ENCODE measurements around the gene MXD1. TPM values are rescaled to one million over a fixed set of nuclear protein-coding genes. Genes with fewer than 3 reads are reported as not detected.

MXD1 gene, protein sequence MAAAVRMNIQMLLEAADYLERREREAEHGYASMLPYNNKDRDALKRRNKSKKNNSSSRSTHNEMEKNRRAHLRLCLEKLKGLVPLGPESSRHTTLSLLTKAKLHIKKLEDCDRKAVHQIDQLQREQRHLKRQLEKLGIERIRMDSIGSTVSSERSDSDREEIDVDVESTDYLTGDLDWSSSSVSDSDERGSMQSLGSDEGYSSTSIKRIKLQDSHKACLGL
- total RNA-seq: 16.0 and 18.9 TPM in 2 replicates

- intact Hi-C loops (cut with micrococcal nuclease): loop anchor here (1.0 to 5.0 kb wide), 12 partner anchors 20 to 478 kb away; partner anchors contain the start of genes FAM136A, GMCL1, NFU1 and SNRPG
These were observed at the start of gene MXD1 for GRCh38 chr2:69914950-69915945. Gene MXD1 (plus strand): TSS chr2:69915109. CDS start chr2:69915331, 222 bp downstream.

- intact Hi-C loops (cut with micrococcal nuclease): no loop called here
These were observed 26.5 kb upstream of the MXD1 start for GRCh38 chr2:69888451-69888850.

DNA sequence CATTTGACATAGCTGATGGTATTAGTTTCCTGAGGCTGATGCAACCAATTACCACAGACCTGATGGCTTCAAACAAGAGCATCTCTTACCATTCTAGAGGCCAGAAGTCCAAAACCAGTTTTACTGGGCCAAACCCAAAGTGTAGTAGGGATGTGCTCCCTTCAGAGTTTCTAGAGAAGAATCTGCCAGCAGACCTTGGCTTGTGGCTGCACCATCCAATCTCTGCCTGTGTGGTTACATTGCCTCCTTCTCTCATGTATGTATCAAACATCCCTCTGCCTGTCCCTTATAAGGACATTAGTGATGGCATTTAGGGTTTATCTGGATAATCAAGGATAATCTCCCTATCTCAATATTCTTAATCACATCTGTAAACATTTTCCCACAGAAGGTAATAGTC lies 25.6 kb upstream of the MXD1 start:
- intact Hi-C loops (cut with micrococcal nuclease): no loop called here

DNA sequence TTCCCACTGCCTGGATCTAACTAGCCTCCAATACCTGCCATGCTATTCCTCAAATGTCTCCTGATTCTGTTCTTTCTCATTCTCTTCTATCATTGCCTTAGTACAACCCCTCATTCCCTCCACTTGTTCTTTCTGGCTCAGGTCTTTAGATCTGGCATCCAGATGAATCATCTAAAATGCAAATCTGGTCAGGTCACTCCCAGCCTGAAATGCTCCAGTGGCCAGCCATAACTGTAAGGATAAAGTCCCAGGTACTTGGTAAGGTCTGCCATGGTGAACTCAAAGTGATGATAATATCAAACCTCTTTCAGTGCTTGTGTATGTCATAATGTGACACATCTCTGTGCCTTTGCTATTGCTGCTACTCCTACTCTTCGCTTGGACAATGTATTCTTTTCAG lies 24.0 kb upstream of the MXD1 start:
- intact Hi-C loops (cut with micrococcal nuclease): loop anchor here (5.0 kb wide), 1 partner anchor 251 kb away; no protein-coding TSS in a partner anchor

DNA sequence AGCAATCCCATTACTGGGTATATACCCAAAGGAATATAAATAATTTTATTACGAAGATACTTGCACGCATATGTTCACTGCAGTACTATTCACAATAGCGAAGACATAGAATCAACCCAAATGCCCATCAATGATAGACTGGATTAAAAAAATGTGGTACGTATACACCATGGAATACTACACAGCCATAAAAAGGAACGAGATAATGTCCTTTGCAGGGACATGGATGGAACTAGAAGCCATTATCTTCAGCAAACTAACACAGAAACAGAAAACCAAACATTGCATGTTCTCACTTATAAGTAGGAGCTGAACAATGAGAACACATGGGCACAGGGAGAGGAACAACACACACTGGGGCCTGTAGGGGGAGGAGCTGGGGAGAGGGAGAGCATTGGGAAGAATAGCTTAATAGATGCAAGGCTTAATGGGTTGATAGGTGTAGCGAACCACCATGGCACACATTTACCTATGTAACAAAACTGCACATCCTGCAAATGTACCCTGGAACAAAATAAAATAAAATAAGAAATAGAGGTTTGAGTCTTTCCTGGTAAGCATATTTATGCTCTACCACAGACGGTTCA lies 22.0 kb upstream of the MXD1 start:
- intact Hi-C loops (cut with micrococcal nuclease): loop anchor here (1.0 to 5.0 kb wide), 2 partner anchors 249 to 400 kb away; partner anchors contain the start of gene SNRPG

DNA sequence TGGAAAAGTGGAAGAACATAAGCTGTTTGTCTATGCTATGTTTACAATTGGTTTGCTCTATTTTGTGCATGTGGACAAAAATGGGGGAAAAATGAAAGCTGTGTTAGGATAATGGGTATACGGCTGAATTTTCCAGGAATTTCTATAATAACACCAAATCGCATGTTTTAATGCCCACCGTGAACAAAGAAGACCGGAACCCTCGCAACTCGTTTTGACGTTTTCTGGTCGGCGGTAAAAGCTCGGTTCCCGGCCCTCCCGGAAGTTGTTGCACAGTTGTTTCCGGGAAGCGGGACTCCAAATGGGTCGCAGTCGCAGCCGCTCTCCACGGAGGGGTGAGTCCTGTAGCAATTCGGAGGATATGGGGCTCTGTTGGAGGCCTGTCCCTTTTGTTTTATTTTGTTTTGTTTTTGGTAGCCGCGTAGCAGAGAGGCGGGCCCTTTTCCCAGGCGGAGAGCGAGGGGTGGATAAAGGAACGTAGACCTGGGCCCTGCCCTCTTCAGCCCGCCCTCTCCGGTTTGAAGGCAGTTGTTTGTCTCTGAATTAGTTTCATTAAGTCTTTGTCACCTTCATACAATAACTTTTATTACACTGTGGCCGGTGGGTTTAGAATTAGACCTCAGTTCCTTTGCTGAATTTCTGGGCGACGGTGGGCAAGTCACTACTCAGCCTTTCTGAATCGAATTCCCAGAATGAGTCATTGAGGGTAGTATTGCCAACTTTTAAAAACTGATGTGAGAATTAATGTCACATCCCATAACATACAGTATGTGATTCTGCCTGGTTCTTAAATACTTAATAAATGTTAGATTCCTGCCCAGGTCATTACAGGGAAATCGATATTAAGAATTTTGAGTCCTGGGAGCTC lies 21.0 kb upstream of the MXD1 start, which contains the start of gene SNRNP27:
Gene SNRNP27 (plus strand): TSS at position 273 of the 868 bp plus-strand sequence. CDS start 29 bp downstream, at position 302.
- intact Hi-C loops (cut with micrococcal nuclease): loop anchor here (1.0 to 5.0 kb wide), 3 partner anchors 21 to 399 kb away; partner anchors contain the start of genes MXD1 and SNRPG

GRCh38 chr2:69894737-69895136 lies 20.2 kb upstream of the MXD1 start:
- intact Hi-C loops (cut with micrococcal nuclease): loop anchor here (2.0 to 5.0 kb wide), 2 partner anchors 20 to 248 kb away; partner anchors contain the start of gene MXD1

- intact Hi-C loops (cut with micrococcal nuclease): no loop called here
These were observed 12.5 kb upstream of the MXD1 start for GRCh38 chr2:69902213-69902922.

- intact Hi-C loops (cut with micrococcal nuclease): no loop called here
These were observed 7.7 kb upstream of the MXD1 start for GRCh38 chr2:69907216-69907615.

- intact Hi-C loops (cut with micrococcal nuclease): loop anchor here (5.0 kb wide), 1 partner anchor 190 kb away; no protein-coding TSS in a partner anchor
These were observed 2.8 kb upstream of the MXD1 start for GRCh38 chr2:69911985-69912563.

GRCh38 chr2:69914164-69914949 lies 552 bp upstream of the MXD1 start:
- intact Hi-C loops (cut with micrococcal nuclease): loop anchor here (1.0 to 5.0 kb wide), 11 partner anchors 20 to 478 kb away; partner anchors contain the start of genes FAM136A, GMCL1, NFU1 and SNRPG

DNA sequence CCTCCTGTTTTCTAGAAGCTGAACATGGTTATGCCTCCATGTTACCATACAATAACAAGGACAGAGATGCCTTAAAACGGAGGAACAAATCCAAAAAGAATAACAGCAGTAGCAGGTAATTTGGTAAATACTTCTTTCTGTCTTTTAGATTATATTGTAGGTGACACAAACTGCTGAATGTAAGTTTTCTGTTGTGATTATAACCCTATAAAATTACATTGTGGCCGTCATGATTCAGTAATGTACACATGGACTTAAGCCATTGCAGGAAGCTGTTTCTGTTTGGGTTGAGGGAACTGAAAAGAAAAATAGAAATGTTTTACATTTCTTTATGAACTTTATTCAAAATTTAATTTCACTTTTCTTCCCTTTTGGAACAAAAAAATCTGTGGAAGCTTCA lies 1.2 kb downstream of the MXD1 start:
- intact Hi-C loops (cut with micrococcal nuclease): no loop called here

GRCh38 chr2:69917852-69918251 lies 2.9 kb downstream of the MXD1 start:
- intact Hi-C loops (cut with micrococcal nuclease): no loop called here

DNA sequence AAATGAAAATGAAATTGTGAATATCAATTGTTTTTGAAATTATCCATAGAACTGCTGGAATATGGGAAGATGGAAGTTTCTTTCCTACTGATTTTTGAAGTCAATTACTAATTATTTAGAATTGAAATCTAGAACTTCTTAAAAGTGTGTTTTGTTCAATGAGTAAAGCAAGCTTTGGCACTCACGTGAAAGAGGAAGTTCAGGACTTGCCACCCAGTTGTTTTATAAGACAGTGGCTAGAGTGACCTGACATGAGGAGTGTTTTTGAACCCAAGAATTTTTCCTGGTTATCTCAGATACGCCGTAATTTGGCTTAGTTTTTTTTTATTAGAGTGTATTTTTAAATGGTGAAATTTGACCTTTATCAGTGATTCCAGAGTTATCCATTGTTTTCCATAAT lies 3.5 kb downstream of the MXD1 start:
- intact Hi-C loops (cut with micrococcal nuclease): no loop called here

DNA sequence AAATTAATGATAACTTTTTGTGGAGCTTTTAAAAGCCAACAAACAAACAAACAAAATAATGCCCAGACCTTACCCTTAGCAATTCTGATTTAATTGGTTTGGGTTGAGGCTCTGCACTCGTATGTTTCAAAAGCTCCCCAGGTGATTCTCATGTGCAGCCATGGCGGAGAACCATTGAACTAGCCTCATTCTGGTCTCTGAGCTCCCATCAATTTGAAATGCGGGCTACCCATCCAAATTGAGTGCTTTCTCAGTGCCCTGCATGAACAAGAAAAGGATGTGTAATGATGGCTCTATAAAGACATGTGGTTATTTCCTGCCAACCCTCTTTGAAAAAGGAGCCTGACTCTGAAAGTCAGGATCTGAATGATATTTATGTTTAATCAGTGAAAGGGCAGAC lies 8.2 kb downstream of the MXD1 start:
- intact Hi-C loops (cut with micrococcal nuclease): no loop called here

DNA sequence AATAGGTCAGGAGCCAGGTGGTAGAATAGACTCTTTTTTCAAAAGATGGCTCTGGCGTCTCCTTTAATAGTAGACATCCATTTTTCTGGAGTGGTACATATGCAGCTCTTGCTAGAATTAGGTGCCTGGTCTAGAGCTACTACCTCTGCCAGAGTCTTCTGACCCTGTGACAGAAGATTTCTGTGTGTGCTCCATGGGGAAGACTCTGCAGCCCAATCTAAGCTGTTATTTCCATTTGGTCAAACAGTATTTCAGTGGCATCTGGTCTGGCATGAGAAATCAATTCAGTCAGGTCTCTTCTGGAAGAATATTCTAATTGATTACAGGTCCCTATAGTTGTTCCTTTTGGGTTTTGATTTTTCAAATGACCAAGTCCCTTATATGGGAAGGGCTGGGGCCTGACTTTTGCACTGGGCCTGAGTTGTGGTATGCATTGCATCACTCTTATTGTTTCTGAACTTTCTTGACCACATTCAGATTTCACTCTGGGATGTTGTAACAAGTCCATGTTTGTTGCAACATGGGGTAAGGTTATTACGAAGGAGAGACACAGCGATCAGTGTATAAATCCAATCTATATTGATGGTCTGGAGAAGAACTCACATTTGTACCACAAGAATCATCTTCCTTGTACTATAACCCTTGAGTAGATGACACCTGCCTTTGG lies 12.1 kb downstream of the MXD1 start:
- intact Hi-C loops (cut with micrococcal nuclease): no loop called here

GRCh38 chr2:69931832-69932595 lies 17.1 kb downstream of the MXD1 start:
- intact Hi-C loops (cut with micrococcal nuclease): no loop called here
